K562 (cell line): ENCODE results near the gene AFF3. TPM values are rescaled to one million over a fixed set of nuclear protein-coding genes. Genes with fewer than 3 reads are reported as not detected.

Experiments used
- ATAC-seq: fragments of 200-7000 bp; cut with Tn5 transposase; 3 replicates; pipeline ENCODE4 v1.9.1; 2020; ENCODE audit warnings: moderate library complexity
- BruUV-seq: library from RNA; stranded (reverse); fragments of 400-500 nt; replicated peaks from 2 replicates; lab custom pipeline; 2021; lab: Mats Ljungman, UMichigan
- CTCF ChIA-PET: fragments of 300-600 bp; formaldehyde crosslinking; extraction: SDS; loops from one replicate; lab custom pipeline; 2021; ENCODE audit warnings: low intra/inter-chr PET ratio; lab: Yijun Ruan, JAX
- POLR2A ChIA-PET: fragments of 300-600, 350-650 bp; sonication (Branson Sonifier 250); formaldehyde crosslinking; extraction: SDS; loops from one replicate; lab custom pipeline; 2021; ENCODE audit warnings: antibody characterized with exemption, inconsistent platforms; lab: Yijun Ruan, JAX
- DNase-seq, 4 experiments: peaks; one replicate each; pipeline versions ENCODE4 v3.0.0 to v3.0.0-alpha.2; 2011 to 2018; ENCODE audit warnings: low spot score in 3 of 4, mixed read lengths in 3 of 4; ENCODE audit errors: extremely low read depth in 1 of 4
- FAIRE-seq: peaks from 2 replicates; lab custom pipeline; 2011; peaks lifted over from hg19 to GRCh38; lab: Jason Lieb, UNC
- H2AFZ ChIP-seq: 2 replicates; pipeline ENCODE4 v1.6.0; 2011; ENCODE audit warnings: low read depth, low read length, control low read depth, inconsistent platforms
- H3K27ac ChIP-seq: fragments of 200-600 bp; 3 replicates; pipeline ENCODE4 v1.8.0; 2011; ENCODE audit warnings: low read depth, mild to moderate bottlenecking, control low read depth, inconsistent platforms, low read length, moderate library complexity, mixed read lengths; ENCODE audit errors: extremely low read depth
- H3K27me3 ChIP-seq, 2 experiments: fragments of 300-600 bp in 1 of 2; 2 replicates in 1 of 2; 3 replicates in 1 of 2; pipeline versions ENCODE4 v1.6.0 to v1.8.0; 2011; ENCODE audit warnings: inconsistent platforms in 2 of 2, low read length in 2 of 2, mild to moderate bottlenecking in 1 of 2, mixed read lengths in 1 of 2, moderate library complexity in 1 of 2; ENCODE audit not compliant: control insufficient read depth in 2 of 2, insufficient read depth in 2 of 2
- H3K36me3 ChIP-seq: fragments of 300-600 bp; 3 replicates; pipeline ENCODE4 v1.8.0; 2011; ENCODE audit warnings: mild to moderate bottlenecking, low read length, inconsistent platforms; ENCODE audit not compliant: control insufficient read depth, insufficient read depth
- H3K4me1 ChIP-seq, 2 experiments: fragments of 200-600 bp in 1 of 2; replicated peaks in 1 of 2; 2 replicates in 1 of 2; 3 replicates in 1 of 2; pipeline versions ENCODE4 v1.5.1 to v1.8.0; 2011; ENCODE audit warnings: inconsistent platforms in 2 of 2, low read length in 2 of 2, mild to moderate bottlenecking in 1 of 2, mixed read lengths in 1 of 2, moderate library complexity in 1 of 2; ENCODE audit not compliant: control insufficient read depth in 2 of 2, insufficient read depth in 2 of 2
- H3K4me2 ChIP-seq: 2 replicates; pipeline ENCODE4 v1.6.1; 2011; ENCODE audit warnings: low read length, control low read depth, inconsistent platforms, mixed read lengths; ENCODE audit not compliant: insufficient read depth
- H3K4me3 ChIP-seq: fragments of 200-600 bp; sonication (generic), shearing (Covaris generic); 2 replicates; pipeline ENCODE4 v1.5.1; 2016; ENCODE audit warnings: control low read depth, inconsistent platforms
- H3K79me2 ChIP-seq: fragments of 200-600 bp; 3 replicates; pipeline ENCODE4 v1.8.0; 2011; ENCODE audit warnings: low read length, inconsistent platforms; ENCODE audit not compliant: control insufficient read depth, insufficient read depth
- H3K9ac ChIP-seq, 2 experiments: 2 replicates each; pipeline versions ENCODE4 v1.6.0 to v1.6.1; 2011; ENCODE audit warnings: low read depth in 2 of 2, low read length in 2 of 2, control low read depth in 1 of 2, inconsistent platforms in 1 of 2, mild to moderate bottlenecking in 1 of 2, mixed read lengths in 1 of 2; ENCODE audit not compliant: insufficient read depth in 1 of 2
- H3K9me1 ChIP-seq: one replicate; pipeline ENCODE4 v1.6.0; 2011; ENCODE audit warnings: inconsistent platforms, mild to moderate bottlenecking, low read length, moderate library complexity; ENCODE audit not compliant: control insufficient read depth, insufficient read depth
- H3K9me3 ChIP-seq: replicated peaks from 2 replicates; pipeline ENCODE4 v1.5.1; 2011; ENCODE audit warnings: low read depth, low read length, inconsistent platforms; ENCODE audit not compliant: control insufficient read depth, insufficient read depth
- H4K20me1 ChIP-seq: replicated peaks from 2 replicates; pipeline ENCODE4 v1.6.1; 2011; ENCODE audit warnings: low read length, inconsistent platforms, mixed read lengths; ENCODE audit not compliant: control insufficient read depth, insufficient read depth
- KDM1A ChIP-seq, 2 experiments: fragments of 450-650 bp; IDR thresholded peaks; 2 replicates each; pipeline ENCODE4 v1.6.1; 2016; ENCODE audit warnings: mild to moderate bottlenecking in 2 of 2
- MCM2 ChIP-seq: fragments of 450-650 bp; IDR thresholded peaks from 2 replicates; pipeline ENCODE4 v1.6.1; 2017; ENCODE audit warnings: low read depth, mild to moderate bottlenecking
- MEF2A ChIP-seq: IDR thresholded peaks from 2 replicates; pipeline ENCODE4 v1.6.1; 2011; ENCODE audit warnings: low read depth, mild to moderate bottlenecking, low read length, moderate library complexity; ENCODE audit not compliant: control insufficient read depth
- RHOXF2B ChIP-seq: fragments of 250-450 bp; sonication (Bioruptor Pico); conservative IDR thresholded peaks from 2 replicates; pipeline ENCODE4 v1.5.1; 2021
- SIX5 ChIP-seq, 2 experiments: IDR thresholded peaks; 2 replicates each; pipeline ENCODE4 v1.6.1; 2011; ENCODE audit warnings: low read length in 2 of 2, borderline replicate concordance in 1 of 2, low read depth in 1 of 2, mild to moderate bottlenecking in 1 of 2, moderate library complexity in 1 of 2; ENCODE audit not compliant: insufficient read depth in 1 of 2
- SMARCC2 ChIP-seq: fragments of 450-650 bp; IDR thresholded peaks from 2 replicates; pipeline ENCODE4 v1.6.1; 2017; ENCODE audit warnings: antibody characterized with exemption, moderate library complexity, mild to moderate bottlenecking, low read depth
- TEAD1 ChIP-seq, 2 experiments: fragments of 450-650 bp in 1 of 2; sonication (generic) in 1 of 2; formaldehyde crosslinking; IDR thresholded peaks; 2 replicates each; pipeline versions ENCODE4 v1.4.0 to v1.8.0; 2020 to 2022; ENCODE audit warnings: mild to moderate bottlenecking in 2 of 2, missing genetic modification reagents in 1 of 2
- ZC3H8 ChIP-seq: fragments of 450-650 bp; IDR thresholded peaks from 2 replicates; pipeline ENCODE4 v1.6.1; 2017
- ZFPM2 ChIP-seq: fragments of 250-450 bp; sonication (Bioruptor Pico); IDR thresholded peaks from 2 replicates; pipeline ENCODE4 v1.5.1; 2022; ENCODE audit warnings: mild to moderate bottlenecking
- ZMIZ1 ChIP-seq, 2 experiments: fragments of 150-350 bp in 1 of 2; IDR thresholded peaks; 2 replicates each; pipeline ENCODE4 v1.6.1; 2012 to 2016; ENCODE audit warnings: low read depth in 2 of 2, low read length in 2 of 2, mild to moderate bottlenecking in 1 of 2, moderate library complexity in 1 of 2
- ZNF134 ChIP-seq: fragments of 250-450 bp; sonication (Bioruptor Pico); conservative IDR thresholded peaks from 2 replicates; pipeline ENCODE4 v1.4.0; 2020
- ZNF24 ChIP-seq: fragments of 450-650 bp; IDR thresholded peaks from 2 replicates; pipeline ENCODE4 v1.6.1; 2016
- ZNF445 ChIP-seq: fragments of 250-450 bp; sonication (Bioruptor Pico); IDR thresholded peaks from 2 replicates; pipeline ENCODE4 v1.4.0; 2020; ENCODE audit warnings: low read depth, mild to moderate bottlenecking, moderate library complexity
- ZNF830 ChIP-seq: fragments of 250-450 bp; sonication (Bioruptor Pico); IDR thresholded peaks from 2 replicates; pipeline ENCODE4 v1.5.0; 2021; ENCODE audit warnings: mild to moderate bottlenecking
- WGBS: fragments of 100-300 bp; shearing (Covaris generic); methylation state at CpG from one replicate; pipeline ENCODE4 v1.1.6; 2016; ENCODE audit warnings: low coverage, mixed read lengths; ENCODE audit not compliant: insufficient coverage; ENCODE audit errors: missing lambda C conversion rate; 5-methylcytosine and 5-hydroxymethylcytosine counted together
- in situ Hi-C: fragments of 300-500 bp; cut with MboI; formaldehyde crosslinking; loops from 4 replicates; pipeline ENCODE4 v1.15.0; 2018; ENCODE audit warnings: inconsistent platforms, mixed read lengths
- intact Hi-C: fragments of 100-400 bp; cut with micrococcal nuclease; formaldehyde crosslinking; loops from 2 replicates; pipeline ENCODE4 v1.14.2; 2022
- polyA plus RNA-seq, 8 experiments: library from polyadenylated mRNA; depleted of rRNA in 4 of 8; stranded (reverse) in 5 of 8; unstranded in 3 of 8; fragments of >200 nt; fragmentation: Nextera tagmentation in 2 of 8; fragmentation: Illumina TruSeq in 1 of 8; extraction: Ambion mirVana in 2 of 8; extraction: Trizol in 1 of 8; gene quantifications; 2 replicates each; pipeline versions ENCODE4 v1.2.1 to v1.2.3, GENCODE V29; 2011 to 2014; ENCODE audit warnings: inconsistent platforms in 1 of 8, missing spikeins in 1 of 8
- total RNA-seq, 7 experiments: library from RNA; depleted of rRNA in 6 of 7; stranded (reverse); fragments of >200 nt in 6 of 7; fragmentation: Illumina TruSeq in 2 of 7; extraction: Trizol in 2 of 7; gene quantifications; 2 replicates each; pipeline versions ENCODE4 v1.2.1 to v1.2.3, GENCODE V29; 2011 to 2021; ENCODE audit warnings: low replicate concordance in 1 of 7
- TF ChIP-seq, protein P1 (sequence below): sonication (generic); formaldehyde crosslinking; IDR thresholded peaks from 2 replicates; pipeline ENCODE4 v1.8.1; 2023; ENCODE audit warnings: missing genetic modification reagents, mild to moderate bottlenecking, borderline replicate concordance

AFF3 gene
- total and polyA plus RNA-seq, 9 of the 15 experiments (the other 6 are each of a cell fraction or from before 2014, with no cell fraction given) = 0.02 to 0.11 TPM; not detected in 7

DNA sequence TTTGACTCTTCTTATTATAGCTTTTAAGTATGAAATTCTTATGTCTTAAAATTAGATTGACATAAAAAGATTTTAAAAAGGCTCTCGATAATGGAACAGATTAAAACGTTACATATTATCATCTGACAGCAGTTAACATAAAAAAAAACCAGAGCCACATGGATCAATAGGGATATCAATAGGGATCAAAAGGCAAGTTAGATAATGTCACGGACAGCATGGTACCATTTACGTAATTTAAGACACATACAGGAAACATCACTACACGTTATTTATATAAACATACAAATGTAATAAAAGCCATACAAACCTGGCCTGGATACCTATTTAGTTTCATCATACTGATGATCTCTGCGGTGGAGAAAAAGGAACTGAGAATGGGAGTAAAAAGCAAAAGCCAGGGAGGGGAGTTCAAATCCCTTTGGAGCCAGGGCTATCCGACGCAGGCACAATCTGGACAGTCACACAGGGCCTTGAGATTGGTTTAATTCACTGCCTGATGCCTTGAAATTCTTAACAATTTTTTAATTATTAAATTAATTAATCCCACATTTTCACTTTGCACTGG lies 227.2 kb downstream of the AFF3 start:
- ChIA-PET CTCF (no interaction called here), POLR2A (no interaction called here)
- in situ Hi-C loops (no loop called here), intact Hi-C loops (no loop called here)
- ATAC-seq (no peak), DNase-seq (no peak), FAIRE-seq (no peak)
- Histone ChIP-seq H3K4me3 (no peak overlapping the region), H3K9me1 (no peaks in the 10 kb centered on the region), H3K9ac (no peak overlapping the region), H3K27me3 (peaks cover 3 to 14% of the 10 kb centered on the region in 2 experiments; a peak in 2 of 5 replicates), H3K4me1 (no peaks in the 10 kb centered on the region), H3K27ac (no peak overlapping the region), H2AFZ (no peak overlapping the region), H4K20me1 (no peaks in the 10 kb centered on the region), H3K79me2 (no peaks in the 10 kb centered on the region), H3K9me3 (no peaks in the 10 kb centered on the region), H3K36me3 (no peaks in the 10 kb centered on the region), H3K4me2 (no peak overlapping the region)
- under 1% methylated on average over 8 of the region's 8 CpGs for WGBS
- BruUV-seq = no TSS peak
- TF ChIP-seq SIX5 (IDR thresholded peaks at IDR 0.05; ENCODE audit: borderline replicate concordance in 1 of 2, insufficient read depth in 1 of 2, low read depth in 1 of 2, low read length in 2 of 2) (no peak), RHOXF2B (CRISPR knock-in tag) (no peak), ZC3H8 (no peak), ZMIZ1 (IDR thresholded peaks at IDR 0.05; ENCODE audit: low read depth in 2 of 2, low read length in 2 of 2) (no peak), ZNF134 (no peak), KDM1A (IDR thresholded peaks at IDR 0.05) (no peak), TEAD1 (CRISPR knock-in tag; IDR thresholded peaks at IDR 0.05) (no peak), MCM2 (no peak), MEF2A (no peak), ZNF445 (CRISPR knock-in tag) (no peak), ZNF830 (CRISPR knock-in tag) (no peak), ZFPM2 (CRISPR knock-in tag) (no peak), ZNF24 (no peak), SMARCC2 (no peak)
- TF ChIP-seq, protein P1, sequence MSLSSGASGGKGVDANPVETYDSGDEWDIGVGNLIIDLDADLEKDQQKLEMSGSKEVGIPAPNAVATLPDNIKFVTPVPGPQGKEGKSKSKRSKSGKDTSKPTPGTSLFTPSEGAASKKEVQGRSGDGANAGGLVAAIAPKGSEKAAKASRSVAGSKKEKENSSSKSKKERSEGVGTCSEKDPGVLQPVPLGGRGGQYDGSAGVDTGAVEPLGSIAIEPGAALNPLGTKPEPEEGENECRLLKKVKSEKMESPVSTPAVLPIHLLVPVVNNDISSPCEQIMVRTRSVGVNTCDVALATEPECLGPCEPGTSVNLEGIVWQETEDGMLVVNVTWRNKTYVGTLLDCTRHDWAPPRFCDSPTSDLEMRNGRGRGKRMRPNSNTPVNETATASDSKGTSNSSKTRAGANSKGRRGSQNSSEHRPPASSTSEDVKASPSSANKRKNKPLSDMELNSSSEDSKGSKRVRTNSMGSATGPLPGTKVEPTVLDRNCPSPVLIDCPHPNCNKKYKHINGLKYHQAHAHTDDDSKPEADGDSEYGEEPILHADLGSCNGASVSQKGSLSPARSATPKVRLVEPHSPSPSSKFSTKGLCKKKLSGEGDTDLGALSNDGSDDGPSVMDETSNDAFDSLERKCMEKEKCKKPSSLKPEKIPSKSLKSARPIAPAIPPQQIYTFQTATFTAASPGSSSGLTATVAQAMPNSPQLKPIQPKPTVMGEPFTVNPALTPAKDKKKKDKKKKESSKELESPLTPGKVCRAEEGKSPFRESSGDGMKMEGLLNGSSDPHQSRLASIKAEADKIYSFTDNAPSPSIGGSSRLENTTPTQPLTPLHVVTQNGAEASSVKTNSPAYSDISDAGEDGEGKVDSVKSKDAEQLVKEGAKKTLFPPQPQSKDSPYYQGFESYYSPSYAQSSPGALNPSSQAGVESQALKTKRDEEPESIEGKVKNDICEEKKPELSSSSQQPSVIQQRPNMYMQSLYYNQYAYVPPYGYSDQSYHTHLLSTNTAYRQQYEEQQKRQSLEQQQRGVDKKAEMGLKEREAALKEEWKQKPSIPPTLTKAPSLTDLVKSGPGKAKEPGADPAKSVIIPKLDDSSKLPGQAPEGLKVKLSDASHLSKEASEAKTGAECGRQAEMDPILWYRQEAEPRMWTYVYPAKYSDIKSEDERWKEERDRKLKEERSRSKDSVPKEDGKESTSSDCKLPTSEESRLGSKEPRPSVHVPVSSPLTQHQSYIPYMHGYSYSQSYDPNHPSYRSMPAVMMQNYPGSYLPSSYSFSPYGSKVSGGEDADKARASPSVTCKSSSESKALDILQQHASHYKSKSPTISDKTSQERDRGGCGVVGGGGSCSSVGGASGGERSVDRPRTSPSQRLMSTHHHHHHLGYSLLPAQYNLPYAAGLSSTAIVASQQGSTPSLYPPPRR = no peak
